HUDEP-2 (cell line): Measurements from ENCODE around the gene AFF4.
"Not testable (repeated sequence)": the region's sequence is repeated elsewhere in the genome, so short reads cannot be mapped to it uniquely, and the experiment has no call there.

Source experiments
- DNase-seq, 76 experiments: peaks; one replicate each; lab custom pipeline; 2025; ENCODE audit not compliant: unreplicated experiment in 76 of 76; lab: John Stamatoyannopoulos, UW

AFF4 gene

GRCh38 chr5:132956166-132956799 is 7.2 kb downstream of the AFF4 start:
- DNase-seq: not testable (repeated sequence)

- DNase-seq: no peak
These were observed 9.7 kb downstream of the AFF4 start for GRCh38 chr5:132953710-132954109.

GRCh38 chr5:132952829-132953228 is 10.6 kb downstream of the AFF4 start:
- no peak for DNase-seq

GRCh38 chr5:132951897-132952296 is 11.5 kb downstream of the AFF4 start:
- no peak for DNase-seq

- DNase-seq: no peak
These were observed 14.3 kb downstream of the AFF4 start for GRCh38 chr5:132949136-132949535.

GRCh38 chr5:132947671-132948070 is 15.8 kb downstream of the AFF4 start:
- DNase-seq: no peak

- DNase-seq: not testable (repeated sequence)
These were observed 18.1 kb downstream of the AFF4 start for GRCh38 chr5:132945315-132945714.

- DNase-seq: no peak
These were observed 19.9 kb downstream of the AFF4 start for GRCh38 chr5:132943362-132944022.

- no peak for DNase-seq
These were observed 22.1 kb downstream of the AFF4 start for GRCh38 chr5:132941331-132941730.

- DNase-seq: no peak
These were observed 35.4 kb downstream of the AFF4 start for GRCh38 chr5:132928062-132928407.

GRCh38 chr5:132927355-132928061 is 35.9 kb downstream of the AFF4 start:
- peak in 15 of 76 experiments; percentile 1 to 58 (median 18) for DNase-seq

- DNase-seq: no peak
These were observed 37.0 kb downstream of the AFF4 start for GRCh38 chr5:132926437-132926836.

- DNase-seq: no peak
These were observed 47.3 kb downstream of the AFF4 start for GRCh38 chr5:132916086-132916485.

GRCh38 chr5:132915681-132916080 is 47.8 kb downstream of the AFF4 start:
- no peak for DNase-seq

- DNase-seq: no peak
These were observed 53.7 kb downstream of the AFF4 start for GRCh38 chr5:132909702-132910101.

- DNase-seq: no peak
These were observed 56.3 kb downstream of the AFF4 start for GRCh38 chr5:132907161-132907560.

GRCh38 chr5:132905938-132906337 is 57.5 kb downstream of the AFF4 start:
- DNase-seq: no peak

- DNase-seq: no peak
These were observed 61.7 kb downstream of the AFF4 start for GRCh38 chr5:132901730-132902129.

GRCh38 chr5:132901036-132901435 is 62.4 kb downstream of the AFF4 start:
- DNase-seq: no peak

- no peak for DNase-seq
These were observed 65.3 kb downstream of the AFF4 start for GRCh38 chr5:132898094-132898493.

GRCh38 chr5:132896685-132897084 is 66.7 kb downstream of the AFF4 start:
- no peak for DNase-seq

- no peak for DNase-seq
These were observed 67.6 kb downstream of the AFF4 start for GRCh38 chr5:132895719-132896305.
